SK-N-SH (cell line): ENCODE results near the gene CERS1. TPM values are rescaled to one million over a fixed set of nuclear protein-coding genes. Genes with fewer than 3 reads are reported as not detected.

Source experiments
- CTCF ChIA-PET: fragments of 300-600, 350-600 bp; formaldehyde crosslinking; extraction: SDS; loops from one replicate; lab custom pipeline; 2021; lab: Yijun Ruan, JAX
- POLR2A ChIA-PET: fragments of 350-600 bp; sonication (Branson Sonifier 250); formaldehyde crosslinking; extraction: SDS; loops from one replicate; lab custom pipeline; 2020; ENCODE audit warnings: antibody characterized with exemption, inconsistent platforms; lab: Yijun Ruan, JAX
- DNase-seq: peaks from one replicate; pipeline ENCODE4 v3.0.0; 2012
- H2AFZ ChIP-seq: fragments of 200-600 bp; sonication (generic); 2 replicates; pipeline ENCODE4 v1.8.1; 2016; ENCODE audit warnings: antibody characterized with exemption, mild to moderate bottlenecking, low read depth
- H3F3A ChIP-seq: fragments of 200-600 bp; sonication (generic); replicated peaks from 2 replicates; pipeline ENCODE3; 2016; ENCODE audit warnings: antibody characterized with exemption, mild to moderate bottlenecking; ENCODE audit not compliant: insufficient read depth
- H3K27ac ChIP-seq, 2 experiments: fragments of 200-500 bp in 1 of 2; fragments of 200-600 bp in 1 of 2; sonication (Bioruptor generic) in 1 of 2; sonication (generic), shearing (Covaris generic) in 1 of 2; 2 replicates each; pipeline versions ENCODE4 v1.5.1 to v1.6.1; 2014 to 2016; ENCODE audit warnings: low read depth in 2 of 2, inconsistent platforms in 1 of 2, low read length in 1 of 2, mild to moderate bottlenecking in 1 of 2, mixed read lengths in 1 of 2
- H3K27me3 ChIP-seq: fragments of 200-600 bp; sonication (generic), shearing (Covaris generic); 2 replicates; pipeline ENCODE4 v1.6.1; 2016; ENCODE audit warnings: mixed run types; ENCODE audit not compliant: insufficient read depth
- H3K36me3 ChIP-seq, 2 experiments: fragments of 200-500 bp in 1 of 2; fragments of 200-600 bp in 1 of 2; sonication (Bioruptor generic) in 1 of 2; sonication (generic) in 1 of 2; replicated peaks in 1 of 2; 2 replicates each; pipeline versions ENCODE3 to v1.5.1; 2014 to 2016; ENCODE audit warnings: low read length in 1 of 2, mild to moderate bottlenecking in 1 of 2; ENCODE audit not compliant: insufficient read depth in 2 of 2, control insufficient read depth in 1 of 2
- H3K4me1 ChIP-seq, 2 experiments: fragments of 200-500 bp in 1 of 2; fragments of 200-600 bp in 1 of 2; sonication (Bioruptor generic) in 1 of 2; sonication (generic), shearing (Covaris generic) in 1 of 2; 2 replicates each; pipeline versions ENCODE4 v1.5.1 to v1.6.1; 2014 to 2016; ENCODE audit warnings: low read depth in 1 of 2, low read length in 1 of 2, mixed run types in 1 of 2; ENCODE audit not compliant: insufficient read depth in 2 of 2, control insufficient read depth in 1 of 2
- H3K4me2 ChIP-seq: fragments of 200-600 bp; sonication (generic), shearing (Covaris generic); 2 replicates; pipeline ENCODE4 v1.6.1; 2017; ENCODE audit warnings: mixed run types
- H3K4me3 ChIP-seq, 2 experiments: fragments of 200-500 bp in 1 of 2; fragments of 200-600 bp in 1 of 2; sonication (Bioruptor generic) in 1 of 2; sonication (generic), shearing (Covaris generic) in 1 of 2; 2 replicates each; pipeline versions ENCODE4 v1.5.1 to v1.8.1; 2014 to 2016; ENCODE audit warnings: low read depth in 2 of 2, inconsistent platforms in 1 of 2, low read length in 1 of 2, mild to moderate bottlenecking in 1 of 2, mixed read lengths in 1 of 2, moderate library complexity in 1 of 2
- H3K79me2 ChIP-seq: fragments of 200-600 bp; sonication (generic); 2 replicates; pipeline ENCODE4 v1.8.1; 2017; ENCODE audit warnings: mild to moderate bottlenecking; ENCODE audit not compliant: insufficient read depth
- H3K9ac ChIP-seq: fragments of 200-600 bp; sonication (generic); 2 replicates; pipeline ENCODE4 v1.6.1; 2017; ENCODE audit warnings: mixed run types
- H3K9me2 ChIP-seq: fragments of 200-600 bp; sonication (generic); 2 replicates; pipeline ENCODE4 v1.6.1; 2017; ENCODE audit warnings: mixed run types
- H3K9me3 ChIP-seq: fragments of 200-600 bp; sonication (generic); 2 replicates; pipeline ENCODE4 v1.6.1; 2017; ENCODE audit warnings: mixed run types, mild to moderate bottlenecking, moderate library complexity
- H4K20me1 ChIP-seq: fragments of 200-600 bp; sonication (generic); 2 replicates; pipeline ENCODE4 v1.6.1; 2017; ENCODE audit warnings: mild to moderate bottlenecking, mixed run types; ENCODE audit not compliant: insufficient read depth
- CHD2 ChIP-seq: fragments of 150-350 bp; IDR thresholded peaks from 2 replicates; pipeline ENCODE4 v1.6.1; 2018; ENCODE audit warnings: low read length; ENCODE audit not compliant: partially characterized antibody
- ELF1 ChIP-seq: IDR thresholded peaks from 2 replicates; pipeline ENCODE4 v1.4.0; 2012
- FOSL2 ChIP-seq: IDR thresholded peaks from 2 replicates; pipeline ENCODE4 v1.4.0; 2012; ENCODE audit warnings: low read depth, mild to moderate bottlenecking, moderate library complexity, borderline replicate concordance
- FOXM1 ChIP-seq: IDR thresholded peaks from 2 replicates; pipeline ENCODE4 v1.4.0; 2012; ENCODE audit warnings: low read depth, mild to moderate bottlenecking
- IRF3 ChIP-seq: fragments of 150-350 bp; IDR thresholded peaks from 2 replicates; pipeline ENCODE4 v1.6.1; 2016; ENCODE audit warnings: mild to moderate bottlenecking, low read depth, low read length
- JUND ChIP-seq: IDR thresholded peaks from 2 replicates; pipeline ENCODE4 v1.4.0; 2012
- RFX5 ChIP-seq: IDR thresholded peaks from 2 replicates; pipeline ENCODE4 v1.6.1; 2012; ENCODE audit warnings: mild to moderate bottlenecking, improper control_type of control experiment, low read length
- SIN3A ChIP-seq: IDR thresholded peaks from 2 replicates; pipeline ENCODE4 v1.6.1; 2012; ENCODE audit warnings: low read depth, mild to moderate bottlenecking, low read length, moderate library complexity, borderline replicate concordance
- TCF12 ChIP-seq: IDR thresholded peaks from 2 replicates; pipeline ENCODE4 v1.4.0; 2012
- TEAD4 ChIP-seq: IDR thresholded peaks from 2 replicates; pipeline ENCODE4 v1.4.0; 2012; ENCODE audit warnings: mild to moderate bottlenecking, borderline replicate concordance; ENCODE audit not compliant: insufficient read depth
- ZBTB33 ChIP-seq: IDR thresholded peaks from 2 replicates; pipeline ENCODE4 v1.4.0; 2012; ENCODE audit warnings: low read depth, borderline replicate concordance
- WGBS: methylation state at CpG from one replicate; pipeline ENCODE4 v1.1.6; 2017; ENCODE audit warnings: low lambda C conversion rate; 5-methylcytosine and 5-hydroxymethylcytosine counted together
- polyA plus RNA-seq, 3 experiments: library from polyadenylated mRNA; depleted of rRNA; stranded (reverse); fragments of >200 nt; gene quantifications; 2 replicates each; pipeline ENCODE4 v1.2.3, GENCODE V29; 2012

The CERS1 gene
- polyA plus RNA-seq, 1 of the 3 experiments (the other 2 are of a cell fraction), result 7.3 TPM

GRCh38 chr19:18939922-18940768, 44.2 kb upstream of the CERS1 start:
- no peaks in the 10 kb centered on the region for H3K27me3 ChIP-seq
- peak overlapping the region; percentile 68 to 87 for H3K4me3 ChIP-seq
- peak overlapping the region; percentile 44 to 70; a peak in 3 of 4 replicates for H3K27ac ChIP-seq
- H4K20me1 ChIP-seq, result 0 out of 2 replicates have a peak, but pooled peaks cover 5% of the 10 kb centered on the region
- H3K9me2 ChIP-seq, result no peaks in the 10 kb centered on the region
- H3K9me3 ChIP-seq, result no peaks in the 10 kb centered on the region
- peak; percentile 73 for DNase-seq
- peak overlapping the region; percentile 93 for H3K9ac ChIP-seq
- ChIA-PET POLR2A (interaction anchor here (1.0 kb wide), 1 partner anchor 11 kb away, joined by 3 read pairs; no protein-coding TSS in a partner anchor), CTCF (interaction anchor here (0.6 to 1.7 kb wide), 10 partner anchors 11 to 489 kb away, joined by 3 to 8 read pairs (median 3); partner anchors contain the start of genes COPE and DDX49)
- peaks cover 8% of the 10 kb centered on the region for H3F3A ChIP-seq
- H3K79me2 ChIP-seq, result peaks cover 42% of the 10 kb centered on the region
- TF ChIP-seq TEAD4 (0 out of 2 replicates have a peak, but pooled peaks have one; percentile 47), FOSL2 (peak; percentile 46; the same call in 1 of the 2 replicates), TCF12 (peak; percentile 15; the same call in 1 of the 2 replicates), ELF1 (no peak), ZBTB33 (no peak), SIN3A (peak; percentile 43; the same call in 1 of the 2 replicates), RFX5 (no peak), CHD2 (peak; percentile 73), JUND (no peak; the same call in 1 of the 2 replicates)
- WGBS, result 2% methylated on average over 29 of the region's 47 CpGs
- H3K4me2 ChIP-seq, result peak overlapping the region; percentile 97
- peaks cover 0 to 10% of the 10 kb centered on the region in 2 experiments; a peak in 1 of 4 replicates for H3K4me1 ChIP-seq
- peaks cover 3 to 21% of the 10 kb centered on the region in 2 experiments for H3K36me3 ChIP-seq
- H2AFZ ChIP-seq, result peak overlapping the region; percentile 68; the same call in 1 of the 2 replicates

- H3K36me3 ChIP-seq, result peaks cover 3 to 31% of the 10 kb centered on the region in 2 experiments
- peaks cover 46% of the 10 kb centered on the region for H3K79me2 ChIP-seq
- no peaks in the 10 kb centered on the region for H3K9me2 ChIP-seq
- peak overlapping the region in 1 of 2 experiments; percentile 87; a peak in 2 of 4 replicates for H3K4me3 ChIP-seq
- 0 out of 2 replicates have a peak, but pooled peaks cover 5% of the 10 kb centered on the region for H4K20me1 ChIP-seq
- ChIA-PET CTCF (interaction anchor here (0.6 to 1.7 kb wide), 6 partner anchors 10 to 488 kb away, joined by 3 to 8 read pairs (median 5); partner anchors contain the start of genes COPE and DDX49), POLR2A (no interaction called here)
- peaks cover 0 to 10% of the 10 kb centered on the region in 2 experiments; a peak in 1 of 4 replicates for H3K4me1 ChIP-seq
- H3K4me2 ChIP-seq, result peak overlapping the region; percentile 97
- peak overlapping the region; percentile 93; the same call in 1 of the 2 replicates for H3K9ac ChIP-seq
- H3K27ac ChIP-seq, result no peak overlapping the region
- H3K27me3 ChIP-seq, result no peaks in the 10 kb centered on the region
- TF ChIP-seq IRF3 (no peak), FOXM1 (no peak), CHD2 (no peak)
- WGBS, result 89% methylated on average over 3 of the region's 3 CpGs
- peaks cover 11% of the 10 kb centered on the region for H3F3A ChIP-seq
- no peak overlapping the region for H2AFZ ChIP-seq
- no peak for DNase-seq
- no peaks in the 10 kb centered on the region for H3K9me3 ChIP-seq
Measured at GRCh38 chr19:18939163-18939562, 43.2 kb upstream of the CERS1 start.
